HG02840 (cell line): ENCODE data around the gene MAST1.
"Not testable (repeated sequence)": the region's sequence is repeated elsewhere in the genome, so short reads cannot be mapped to it uniquely, and the experiment has no call there.

ENCODE experiments used
- ATAC-seq: cut with Tn5 transposase; IDR thresholded peaks from one replicate; pipeline ENCODE4 v1.9.1; 2021; ENCODE audit warnings: mild to moderate bottlenecking, moderate library complexity, moderate number of reproducible peaks; ENCODE audit not compliant: unreplicated experiment, low FRiP score

Gene MAST1

DNA sequence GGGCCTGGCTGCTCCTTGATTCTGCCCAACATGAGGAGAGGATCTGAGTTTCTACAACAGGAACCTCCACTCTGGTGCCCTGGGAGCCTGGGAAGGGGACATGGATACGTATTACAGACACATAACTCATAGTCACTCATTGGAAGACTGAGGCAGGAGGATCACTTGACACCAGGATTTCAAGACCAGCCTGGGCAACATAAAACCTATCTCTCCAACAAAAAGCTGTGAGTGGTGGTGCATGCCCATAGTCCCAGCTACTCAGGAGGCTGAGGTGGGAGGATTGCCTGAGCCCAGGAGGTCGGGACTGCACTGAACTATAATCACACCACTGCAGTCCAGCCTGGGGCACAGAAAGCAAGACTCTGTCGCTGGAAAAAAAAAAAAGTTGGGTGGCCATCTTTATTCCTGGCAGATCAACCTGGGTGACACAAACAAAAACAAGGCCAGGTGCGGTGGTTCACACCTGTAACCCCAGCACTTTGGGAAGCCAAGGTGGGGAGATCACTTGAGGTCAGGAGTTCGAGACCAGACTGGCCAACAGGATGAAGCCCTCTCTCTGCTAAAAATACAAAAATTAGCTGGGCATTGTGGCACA, 49.8 kb downstream of the MAST1 start:
- ATAC-seq = no peak

DNA sequence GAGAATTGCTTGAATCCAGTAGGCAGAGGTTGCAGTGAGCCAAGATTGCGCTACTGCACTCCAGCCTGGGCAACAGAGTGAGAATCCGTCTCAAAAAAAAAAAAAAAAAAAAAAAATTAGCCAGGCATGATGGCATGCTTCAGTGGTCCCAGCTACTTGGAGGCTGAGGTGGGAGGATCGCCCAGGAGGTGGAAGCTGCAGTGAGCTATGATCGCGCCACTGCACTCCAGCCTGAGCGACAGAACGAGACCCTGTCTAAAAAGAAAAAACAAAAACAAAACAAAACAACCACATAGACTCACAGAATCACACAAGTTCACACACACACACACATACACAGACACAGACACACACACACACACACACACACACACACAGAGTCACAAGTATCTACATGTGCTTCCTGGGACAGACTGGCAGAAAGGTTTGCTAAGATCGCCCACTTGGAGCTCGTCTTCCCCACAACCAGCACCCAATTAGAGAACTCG, 52.0 kb downstream of the MAST1 start:
- ATAC-seq = not testable (repeated sequence)

DNA sequence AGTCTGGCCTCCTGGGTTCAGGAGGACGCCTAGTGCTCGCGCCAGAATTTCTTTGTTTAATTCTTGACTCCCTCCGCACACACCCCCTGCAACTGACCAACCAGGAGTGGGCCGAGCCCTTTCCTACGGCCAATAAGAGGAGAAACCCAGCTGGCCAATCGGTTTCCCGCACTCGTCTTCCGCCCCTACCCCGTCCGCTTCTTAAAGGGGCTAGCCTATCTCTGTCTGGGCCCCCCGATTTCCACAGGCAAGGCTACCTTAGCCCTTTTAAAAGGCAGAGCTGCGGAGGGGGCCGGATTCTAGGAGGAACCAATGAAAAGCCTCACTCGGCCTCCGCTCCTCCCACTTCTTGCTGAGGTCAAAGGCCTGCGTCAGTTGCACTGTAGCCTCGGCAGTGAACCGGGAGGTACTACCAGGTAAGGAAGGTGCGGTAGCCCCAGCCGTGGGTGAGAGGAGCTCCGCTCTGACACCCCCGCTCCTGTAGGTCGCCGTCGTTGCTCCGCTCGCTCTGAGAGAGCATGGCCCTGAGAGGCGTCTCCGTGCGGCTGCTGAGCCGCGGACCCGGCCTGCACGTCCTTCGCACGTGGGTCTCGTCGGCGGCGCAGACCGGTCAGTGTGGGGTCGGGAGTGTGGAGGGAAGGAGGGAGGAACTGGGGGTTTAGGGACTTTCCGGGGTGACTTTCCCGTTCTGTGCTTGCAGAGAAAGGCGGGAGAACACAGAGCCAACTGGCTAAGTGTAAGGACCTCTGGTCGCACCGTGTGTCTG, 52.7 kb downstream of the MAST1 start, which contains the start of gene GCDH:
TSS of gene GCDH (plus strand) at position 374 of the 766 bp plus-strand sequence. CDS start at position 519, 145 bp downstream.
- ATAC-seq = peak; percentile 92

DNA sequence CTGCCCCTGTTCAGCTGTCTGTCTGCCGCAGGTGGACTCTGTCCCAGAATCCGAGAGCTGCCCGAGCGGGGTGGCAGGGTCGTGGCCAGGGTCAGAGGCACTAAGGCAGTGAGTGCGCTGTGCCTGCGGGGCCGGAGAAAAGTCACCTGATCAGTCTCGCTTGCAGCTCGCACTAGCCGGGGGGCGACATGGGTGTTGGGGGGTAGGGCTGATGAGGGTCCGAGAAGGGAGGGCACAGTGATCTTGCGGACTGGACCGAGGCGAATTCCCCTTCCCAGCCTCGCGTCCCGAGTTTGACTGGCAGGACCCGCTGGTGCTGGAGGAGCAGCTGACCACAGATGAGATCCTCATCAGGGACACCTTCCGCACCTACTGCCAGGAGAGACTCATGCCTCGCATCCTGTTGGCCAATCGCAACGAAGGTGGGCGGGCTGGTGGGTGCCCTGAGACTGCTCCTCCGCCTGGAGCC, 53.3 kb downstream of the MAST1 start:
- no peak for ATAC-seq

DNA sequence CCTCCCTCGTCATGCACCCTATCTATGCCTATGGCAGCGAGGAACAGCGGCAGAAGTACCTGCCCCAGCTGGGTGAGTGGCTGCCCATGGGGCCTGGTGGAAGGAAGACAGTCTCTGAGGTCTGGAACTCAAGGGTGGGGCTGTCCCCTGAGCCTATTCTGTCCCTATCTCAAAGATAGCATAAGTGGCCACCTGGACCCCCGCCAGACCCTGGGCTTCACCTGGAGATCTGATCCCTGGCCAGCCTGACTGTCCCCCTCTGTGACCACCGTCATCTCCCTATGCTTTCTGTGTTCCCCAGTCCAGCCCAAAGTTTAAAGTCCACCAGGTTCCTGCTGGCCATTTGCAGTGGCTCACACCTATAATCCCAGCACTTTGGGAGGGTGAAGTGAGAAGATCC, 55.3 kb downstream of the MAST1 start:
- no peak for ATAC-seq

DNA sequence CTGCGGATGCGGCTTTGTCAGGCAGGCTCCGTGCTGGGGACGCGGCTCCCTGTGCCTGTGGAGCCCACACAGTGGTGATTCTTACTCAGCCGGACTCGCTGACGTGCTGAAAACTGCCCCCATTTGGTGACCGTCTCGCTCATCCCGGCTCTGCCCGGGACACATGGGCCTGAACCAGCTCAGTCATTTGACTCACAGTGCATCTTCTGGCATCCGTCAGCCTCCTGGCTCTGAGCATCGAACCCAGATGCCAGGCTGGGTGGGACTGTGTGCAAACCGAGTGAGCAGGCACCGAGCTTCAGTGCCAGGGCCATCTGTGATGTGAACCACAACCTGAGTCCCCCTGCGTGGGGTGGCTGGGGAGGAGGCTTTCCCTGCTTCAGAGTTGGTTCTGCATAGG, 58.1 kb downstream of the MAST1 start:
- ATAC-seq = no peak

DNA sequence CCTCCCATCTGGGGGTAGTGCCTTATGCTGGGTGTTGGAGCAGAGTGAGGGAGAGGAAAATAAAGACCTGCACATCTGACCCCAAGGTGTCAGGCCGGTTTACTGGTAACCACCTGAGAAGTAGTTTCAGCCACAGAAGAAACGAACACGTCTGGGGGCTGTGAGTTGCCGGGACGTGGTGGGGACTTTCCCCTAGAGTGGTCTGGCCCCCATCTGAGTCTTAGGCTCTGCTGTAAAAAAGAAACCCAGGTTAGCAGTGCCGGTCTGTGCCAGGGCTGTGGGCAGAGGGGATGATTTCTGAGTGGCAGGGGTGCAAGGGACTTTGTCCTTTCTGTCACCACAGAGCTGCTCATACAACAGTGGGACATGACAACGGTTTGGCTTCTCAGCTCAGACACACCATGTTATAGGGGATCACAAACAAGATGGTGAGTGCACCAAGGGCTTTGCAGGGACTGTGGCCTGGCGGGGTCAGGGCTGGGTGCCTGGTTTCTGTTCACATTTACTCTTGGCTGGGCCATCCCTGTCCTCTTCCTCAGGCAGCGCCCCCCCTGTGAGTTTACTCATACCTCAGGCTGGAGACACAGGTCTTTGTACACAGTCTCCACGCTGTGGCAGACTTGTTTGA, 61.7 kb downstream of the MAST1 start:
- ATAC-seq = no peak

DNA sequence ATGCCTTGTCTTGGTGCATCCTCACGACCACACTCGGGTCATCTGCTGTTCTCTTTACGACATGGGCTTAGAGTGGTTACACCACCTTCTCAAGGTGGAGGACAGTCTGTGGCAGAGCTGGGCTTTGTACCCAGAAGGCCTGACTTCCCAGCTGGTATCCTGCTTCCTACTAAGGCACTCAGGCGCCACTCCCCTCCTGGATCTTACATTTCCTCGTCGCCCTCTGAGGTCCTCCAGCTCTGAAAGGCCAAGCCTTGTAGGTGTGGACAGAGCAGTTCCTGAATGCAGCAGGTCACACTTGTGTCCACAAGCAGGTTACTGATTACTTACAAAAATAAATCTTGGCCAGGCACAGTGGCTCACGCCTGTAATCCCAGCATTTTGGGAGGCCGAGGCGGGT, 68.9 kb downstream of the MAST1 start:
- ATAC-seq = no peak

DNA sequence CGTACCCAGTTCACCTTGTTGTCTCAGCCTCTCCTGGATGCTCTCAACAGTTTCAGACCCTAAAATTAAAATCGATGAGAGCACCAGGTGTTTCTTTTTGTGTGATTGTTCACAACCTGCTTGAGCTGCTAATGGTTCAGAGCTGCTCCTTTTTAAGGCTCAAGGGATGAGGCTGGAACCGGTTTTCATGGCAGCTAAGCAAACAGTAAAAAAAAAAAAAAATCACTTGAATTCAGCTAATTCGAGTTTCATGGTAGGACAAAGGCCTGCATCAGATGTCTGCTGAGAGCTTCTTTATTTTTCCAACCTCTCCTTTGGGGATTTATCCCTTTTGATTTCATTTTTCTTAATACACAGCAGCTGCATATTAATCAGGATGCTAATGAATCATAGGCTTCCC, 74.3 kb downstream of the MAST1 start:
- ATAC-seq = no peak

DNA sequence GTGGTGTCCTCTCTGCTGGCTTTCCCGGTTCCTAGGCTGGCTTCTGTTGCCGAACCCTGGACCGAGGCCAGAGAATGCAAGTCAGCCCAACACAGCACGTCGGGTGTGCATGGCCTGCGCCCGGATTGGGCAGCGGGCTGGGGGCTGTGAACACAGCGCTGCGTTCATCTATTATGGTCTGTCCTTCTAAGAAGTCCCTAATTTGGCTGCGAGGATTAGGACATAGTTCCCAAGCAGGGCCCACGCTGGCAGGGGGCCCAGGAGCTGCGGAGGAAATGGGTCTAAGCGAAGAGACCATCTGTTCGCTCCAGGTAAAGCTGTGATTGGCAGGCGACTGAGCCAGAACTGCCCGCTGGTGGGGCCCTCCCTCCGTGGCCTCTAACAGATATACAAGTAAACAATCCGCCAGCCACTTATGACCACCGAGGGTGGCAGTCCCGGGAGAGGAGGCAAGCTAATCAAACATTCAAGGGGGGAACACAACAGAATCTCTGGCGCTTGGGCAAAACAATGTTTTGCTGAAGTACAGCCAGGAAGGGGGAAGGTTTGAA, 74.8 kb downstream of the MAST1 start:
- no peak for ATAC-seq

DNA sequence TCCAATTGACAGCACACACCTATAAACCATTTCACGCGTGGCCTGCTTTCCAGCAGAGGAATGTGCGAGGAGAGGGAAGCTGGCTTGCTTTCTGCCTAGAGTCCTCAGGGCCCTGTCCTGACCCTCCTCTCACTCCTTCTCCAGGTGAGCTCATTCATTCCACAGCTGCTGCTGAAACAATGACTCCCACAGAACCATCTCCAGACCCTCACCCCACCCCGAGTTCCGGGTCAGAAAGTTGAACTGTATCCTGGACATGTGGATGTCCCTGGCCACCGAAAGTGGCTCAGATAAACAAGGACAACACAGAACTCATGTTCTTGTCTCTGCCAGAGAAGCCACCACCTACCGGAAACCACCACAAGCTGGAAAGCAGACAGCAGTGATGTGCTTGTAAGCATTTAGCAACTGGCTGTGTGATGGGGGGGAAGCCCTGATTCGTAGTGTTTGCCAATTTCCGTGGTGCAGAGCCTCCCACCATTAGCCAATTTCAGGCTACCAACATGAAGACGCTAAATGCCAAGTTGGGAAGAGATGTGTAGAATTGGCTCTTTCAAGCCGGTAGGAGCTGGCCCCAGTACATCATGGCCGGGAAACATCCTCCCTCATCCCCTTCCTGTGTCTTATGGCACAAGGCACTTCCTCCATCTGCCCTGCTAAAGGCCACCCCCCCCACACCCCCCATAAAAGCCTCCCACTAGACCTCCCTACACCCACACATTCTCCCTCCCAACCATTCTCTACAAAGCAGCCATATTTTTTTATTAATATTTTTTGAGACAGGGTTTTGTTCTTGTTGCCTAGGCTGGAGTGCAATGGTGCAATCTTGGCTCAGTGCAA, 75.8 kb downstream of the MAST1 start:
- ATAC-seq = no peak

DNA sequence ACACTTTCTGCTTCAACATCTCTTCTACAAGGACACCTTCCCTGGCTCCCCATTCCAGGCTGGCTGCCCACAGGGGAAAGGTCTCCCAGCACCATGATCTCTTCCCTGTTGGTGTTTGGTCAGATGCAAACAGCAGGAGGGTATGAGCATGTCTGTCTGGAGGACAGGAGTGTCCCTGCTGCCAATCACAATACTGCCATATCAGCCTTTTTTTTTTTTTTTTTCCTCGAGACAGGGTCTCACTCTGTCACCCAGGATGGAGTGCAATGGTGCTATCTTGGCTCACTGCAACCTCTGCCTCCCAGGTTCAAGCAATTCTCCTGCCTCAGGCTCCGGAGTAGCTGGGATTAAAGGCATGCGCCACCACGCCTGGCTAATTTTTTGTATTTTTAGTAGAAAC, 77.5 kb downstream of the MAST1 start:
- ATAC-seq = not testable (repeated sequence)

DNA sequence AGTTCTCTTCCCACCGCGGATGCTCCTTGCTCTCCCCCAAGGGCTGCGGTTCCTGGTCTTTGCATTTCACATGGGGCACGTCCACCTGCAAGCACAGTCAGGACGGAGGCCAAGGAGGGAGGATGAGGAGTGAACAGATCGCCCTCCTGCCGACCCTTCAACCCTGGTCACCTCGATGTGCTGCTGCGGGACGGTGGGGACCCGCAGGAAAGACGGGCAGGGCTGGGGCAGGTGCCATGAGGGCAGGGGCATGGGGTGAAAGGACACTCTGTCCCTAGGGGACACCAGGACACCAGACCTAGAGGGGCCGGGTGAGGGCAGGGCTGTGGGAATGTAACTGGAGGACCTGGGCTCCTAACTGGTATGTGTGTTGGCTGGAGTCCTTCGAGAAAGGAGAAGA, 79.9 kb downstream of the MAST1 start:
- no peak for ATAC-seq

DNA sequence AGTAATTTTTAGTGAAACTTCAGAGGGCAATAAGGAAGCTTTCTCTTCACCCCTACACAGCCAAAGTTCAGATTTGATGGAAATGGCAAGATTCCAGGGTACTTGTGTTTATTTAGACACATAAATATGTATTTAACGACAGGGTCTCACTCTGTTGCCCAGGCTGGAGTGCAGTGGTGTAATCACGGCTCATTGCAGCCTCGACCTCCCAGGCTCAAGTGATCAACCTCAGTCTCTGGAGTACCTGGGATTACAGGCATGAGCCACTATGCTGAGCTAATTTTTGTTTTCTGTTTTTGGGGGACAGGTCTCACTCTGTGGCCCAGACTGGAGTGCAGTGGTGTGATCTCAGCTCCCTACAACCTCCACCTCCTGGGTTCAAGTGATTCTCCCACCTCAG, 82.7 kb downstream of the MAST1 start:
- ATAC-seq = no peak

DNA sequence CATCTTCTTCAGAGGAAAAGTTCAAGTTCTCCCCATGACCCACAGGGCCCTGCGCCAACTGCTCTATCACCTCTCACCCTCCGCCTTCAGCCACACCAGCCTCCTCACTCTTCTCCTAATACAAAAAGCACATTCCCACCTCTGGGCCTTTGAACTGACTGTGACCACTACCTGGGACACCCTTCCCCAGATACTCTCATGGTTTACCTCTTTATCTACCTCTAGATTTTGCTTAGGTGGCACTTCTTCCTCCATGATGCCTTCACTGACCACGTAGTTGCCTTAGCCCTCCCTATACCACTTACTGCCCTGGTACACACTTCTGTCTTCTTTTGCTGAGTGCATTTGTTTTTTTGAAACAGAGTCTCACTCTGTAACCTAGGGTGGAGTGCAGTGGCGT, 84.6 kb downstream of the MAST1 start:
- ATAC-seq = no peak
